Effector memory CD4-positive, alpha-beta T cell (primary cell): ENCODE data around the gene RNF214.

ENCODE experiments used
- DNase-seq, 3 donors: peaks; one replicate each; pipeline ENCODE4 v3.0.0-alpha.2; 2020
- H3K27ac ChIP-seq: 2 replicates; pipeline ENCODE4 v1.7.0; 2013; ENCODE audit warnings: mild to moderate bottlenecking, low read length, moderate library complexity; ENCODE audit not compliant: insufficient read depth, poor library complexity, severe bottlenecking
- H3K27me3 ChIP-seq: replicated peaks from 2 replicates; pipeline ENCODE4 v1.7.0; 2013; ENCODE audit warnings: mild to moderate bottlenecking, low read length; ENCODE audit not compliant: insufficient read depth, control insufficient read depth, poor library complexity, severe bottlenecking
- H3K36me3 ChIP-seq: 2 replicates; pipeline ENCODE4 v1.7.0; 2013; ENCODE audit warnings: mild to moderate bottlenecking, low read length, moderate library complexity; ENCODE audit not compliant: control insufficient read depth, insufficient read depth
- H3K4me1 ChIP-seq: 2 replicates; pipeline ENCODE4 v1.7.0; 2013; ENCODE audit warnings: low read length, mild to moderate bottlenecking; ENCODE audit not compliant: control insufficient read depth, insufficient read depth, poor library complexity, severe bottlenecking
- H3K4me3 ChIP-seq: 2 replicates; pipeline ENCODE4 v1.7.0; 2013; ENCODE audit warnings: low read length, low read depth, mild to moderate bottlenecking; ENCODE audit not compliant: insufficient read depth, poor library complexity, severe bottlenecking
- H3K9me3 ChIP-seq: 2 replicates; pipeline ENCODE4 v1.7.0; 2013; ENCODE audit warnings: mild to moderate bottlenecking, low read length, moderate library complexity; ENCODE audit not compliant: control insufficient read depth

The RNF214 gene

GRCh38 chr11:117197516-117198456 lies 34.7 kb upstream of the RNF214 start:
- Histone ChIP-seq H3K4me1 (no peaks in the 10 kb centered on the region), H3K36me3 (no peaks in the 10 kb centered on the region), H3K27me3 (no peaks in the 10 kb centered on the region), H3K9me3 (no peaks in the 10 kb centered on the region), H3K4me3 (no peak overlapping the region), H3K27ac (no peak overlapping the region)
- DNase-seq, result no peak

GRCh38 chr11:117198613-117199012 lies 33.9 kb upstream of the RNF214 start:
- Histone ChIP-seq H3K27ac (no peak overlapping the region), H3K4me3 (no peak overlapping the region), H3K9me3 (no peaks in the 10 kb centered on the region), H3K27me3 (no peaks in the 10 kb centered on the region), H3K4me1 (no peaks in the 10 kb centered on the region), H3K36me3 (peaks cover 8% of the 10 kb centered on the region)
- DNase-seq, result no peak

- DNase-seq, result no peak
- Histone ChIP-seq H3K4me3 (no peak within 1 kb of the TSS), H3K4me1 (no peaks in the 10 kb centered on the region), H3K9me3 (no peaks in the 10 kb centered on the region), H3K27ac (no peak within 1 kb of the TSS), H3K36me3 (peaks cover 15% of the 10 kb centered on the region), H3K27me3 (no peaks in the 10 kb centered on the region)
These were observed 33.2 kb upstream of the RNF214 start, which contains the start of gene TAGLN for GRCh38 chr11:117199053-117199915. TSS of gene TAGLN (plus strand) at chr11:117199370. CDS start at chr11:117203014, 3,644 bp downstream.

- no peak overlapping the region for H3K27ac ChIP-seq
- H3K36me3 ChIP-seq, result peaks cover 23% of the 10 kb centered on the region
- no peaks in the 10 kb centered on the region for H3K4me1 ChIP-seq
- no peaks in the 10 kb centered on the region for H3K27me3 ChIP-seq
- H3K4me3 ChIP-seq, result no peak overlapping the region
- no peak for DNase-seq
- no peaks in the 10 kb centered on the region for H3K9me3 ChIP-seq
These were observed 32.3 kb upstream of the RNF214 start for GRCh38 chr11:117199916-117200812.

GRCh38 chr11:117200813-117201657 lies 31.4 kb upstream of the RNF214 start:
- DNase-seq, result no peak
- no peak overlapping the region for H3K27ac ChIP-seq
- H3K9me3 ChIP-seq, result no peaks in the 10 kb centered on the region
- H3K27me3 ChIP-seq, result no peaks in the 10 kb centered on the region
- peaks cover 28% of the 10 kb centered on the region for H3K36me3 ChIP-seq
- no peaks in the 10 kb centered on the region for H3K4me1 ChIP-seq
- no peak overlapping the region for H3K4me3 ChIP-seq

GRCh38 chr11:117201658-117202305 lies 30.7 kb upstream of the RNF214 start:
- Histone ChIP-seq H3K9me3 (no peaks in the 10 kb centered on the region), H3K36me3 (peaks cover 30% of the 10 kb centered on the region), H3K4me3 (no peak overlapping the region), H3K4me1 (no peaks in the 10 kb centered on the region), H3K27ac (no peak overlapping the region), H3K27me3 (no peaks in the 10 kb centered on the region)
- no peak for DNase-seq

- H3K27ac ChIP-seq, result no peak overlapping the region
- no peaks in the 10 kb centered on the region for H3K4me1 ChIP-seq
- H3K36me3 ChIP-seq, result peaks cover 30% of the 10 kb centered on the region
- DNase-seq, result no peak
- H3K4me3 ChIP-seq, result no peak overlapping the region
- H3K9me3 ChIP-seq, result no peaks in the 10 kb centered on the region
- no peaks in the 10 kb centered on the region for H3K27me3 ChIP-seq
These were observed 29.9 kb upstream of the RNF214 start for GRCh38 chr11:117202386-117203068.

- H3K9me3 ChIP-seq, result no peaks in the 10 kb centered on the region
- no peaks in the 10 kb centered on the region for H3K4me1 ChIP-seq
- H3K4me3 ChIP-seq, result no peak overlapping the region
- H3K27me3 ChIP-seq, result no peaks in the 10 kb centered on the region
- H3K27ac ChIP-seq, result no peak overlapping the region
- DNase-seq, result no peak
- H3K36me3 ChIP-seq, result peaks cover 30% of the 10 kb centered on the region
These were observed 29.4 kb upstream of the RNF214 start for GRCh38 chr11:117203069-117203407.
